ENCODE measurements around the gene HPGD. TPM values are rescaled to one million over a fixed set of nuclear protein-coding genes. Genes with fewer than 3 reads are reported as not detected.

Gene HPGD
- total and polyA plus RNA-seq, 2 of the 4 experiments (the other 2 are of a cell fraction) = not detected

- ATAC-seq (ENCODE audit: low read depth) (no peak), DNase-seq (no peak)
- H2AK5ac ChIP-seq (ENCODE audit: low read depth, low read length) = no peak overlapping the region
- POLR2A ChIA-PET (ENCODE audit: unreplicated experiment) = no interaction called here
- no peaks in the 10 kb centered on the region for H3K36me3 ChIP-seq (ENCODE audit: control insufficient read depth, insufficient read depth, low read length)
- H3K14ac ChIP-seq (replicated peaks; ENCODE audit: low read depth, low read length) = no peak overlapping the region
- dilution Hi-C loops (cut with HindIII; ENCODE audit: low sequenced_read_pairs, unreplicated experiment) = no loop called here
- no peak overlapping the region for H3K9ac ChIP-seq (ENCODE audit: low read depth, low read length)
- no peak overlapping the region for H2AK9ac ChIP-seq (replicated peaks; ENCODE audit: low read depth, low read length, poor library complexity)
- H4K20me1 ChIP-seq (ENCODE audit: insufficient read depth, low read length) = no peaks in the 10 kb centered on the region
- H3K4me2 ChIP-seq (ENCODE audit: low read depth, low read length) = no peak overlapping the region
- H3K9me3 ChIP-seq (ENCODE audit: control insufficient read depth, insufficient read depth, low read length) = peaks cover 2% of the 10 kb centered on the region
- intact Hi-C loops (cut with micrococcal nuclease) = no loop called here
- H3K56ac ChIP-seq (ENCODE audit: extremely low read depth, insufficient read depth, low read length) = no peak overlapping the region
- no peak overlapping the region for H2BK120ac ChIP-seq (ENCODE audit: low read depth, low read length)
- H3K18ac ChIP-seq (ENCODE audit: low read depth, low read length) = no peak overlapping the region
- no peak overlapping the region for H3K23ac ChIP-seq (ENCODE audit: low read depth, low read length)
- no peak overlapping the region for H2BK20ac ChIP-seq (ENCODE audit: low read depth, low read length)
- no peaks in the 10 kb centered on the region for H3K27me3 ChIP-seq (ENCODE audit: control insufficient read depth, insufficient read depth, low read length)
- no peak overlapping the region for H2BK15ac ChIP-seq (ENCODE audit: low read depth, low read length)
- no peaks in the 10 kb centered on the region for H3K4me1 ChIP-seq (ENCODE audit: control insufficient read depth, insufficient read depth, low read length)
- CTCF ChIA-PET = no interaction called here
- in situ Hi-C loops (cut with MboI; ENCODE audit: low sequenced_read_pairs) = no loop called here
- H3K4me3 ChIP-seq (ENCODE audit: insufficient read depth, low read depth, low read length) = no peak overlapping the region
- no peak for TF ChIP-seq USF2 (IDR thresholded peaks at IDR 0.05; ENCODE audit: low read depth, low read length)
- TF ChIP-seq BHLHE40 (IDR thresholded peaks at IDR 0.05; ENCODE audit: low read depth, low read length) = no peak
- TF ChIP-seq CHD1 (IDR thresholded peaks at IDR 0.05; ENCODE audit: low read depth, low read length) = no peak
- no peak for TF ChIP-seq ELK1 (IDR thresholded peaks at IDR 0.05; ENCODE audit: borderline replicate concordance, low read depth, low read length)
- H3K4ac ChIP-seq (ENCODE audit: low read depth, low read length) = no peak overlapping the region
- no peak overlapping the region for H2AFZ ChIP-seq (replicated peaks; ENCODE audit: low read length, poor library complexity)
- H2BK5ac ChIP-seq (ENCODE audit: low read depth, low read length, poor library complexity, severe bottlenecking) = no peak overlapping the region
- BruUV-seq (replicated peaks) = no TSS peak
- no peak overlapping the region for H4K91ac ChIP-seq (ENCODE audit: insufficient read depth, low read depth, low read length)
- no peak overlapping the region for H4K8ac ChIP-seq (ENCODE audit: low read depth in 2 of 2, low read length in 2 of 2)
- H4K5ac ChIP-seq (ENCODE audit: low read depth, low read length) = no peak overlapping the region
- H3K9me1 ChIP-seq (ENCODE audit: insufficient read depth, low read length) = no peaks in the 10 kb centered on the region
- H3K79me1 ChIP-seq (ENCODE audit: low read depth in 1 of 2, low read length in 2 of 2) = no peaks in the 10 kb centered on the region
- no peak overlapping the region for H3K27ac ChIP-seq (ENCODE audit: insufficient read depth, low read length)
Observed at GRCh38 chr4:174545268-174545667, 23.0 kb upstream of the HPGD start.
